ENCODE data around the gene IRF1.
"Not testable (repeated sequence)": the region's sequence is repeated elsewhere in the genome, so short reads cannot be mapped to it uniquely, and the experiment has no call there.

Gene IRF1

GRCh38 chr5:132490484-132491367, at the start of gene IRF1:
IRF1 (minus strand) TSS chr5:132490773; CDS start chr5:132489478, 1,295 bp downstream.
- DNase-seq, result peak; percentile 96

GRCh38 chr5:132540149-132540548, 49.6 kb upstream of the IRF1 start:
- no peak for DNase-seq

- DNase-seq, result no peak
Observed at GRCh38 chr5:132539716-132540115, 49.1 kb upstream of the IRF1 start.

- no peak for DNase-seq
Observed at GRCh38 chr5:132530946-132531345, 40.4 kb upstream of the IRF1 start.

- no peak for DNase-seq
Observed at GRCh38 chr5:132528866-132529634, 38.5 kb upstream of the IRF1 start.

GRCh38 chr5:132528021-132528420, 37.4 kb upstream of the IRF1 start:
- no peak for DNase-seq

GRCh38 chr5:132526974-132527564, 36.5 kb upstream of the IRF1 start:
- DNase-seq, result no peak

GRCh38 chr5:132526290-132526973, 35.9 kb upstream of the IRF1 start:
- peak; percentile 45 for DNase-seq

- DNase-seq, result no peak
Observed at GRCh38 chr5:132525299-132525724, 34.7 kb upstream of the IRF1 start.

- not testable (repeated sequence) for DNase-seq
Observed at GRCh38 chr5:132524877-132525276, 34.3 kb upstream of the IRF1 start.

- DNase-seq, result not testable (repeated sequence)
Observed at GRCh38 chr5:132522067-132522466, 31.5 kb upstream of the IRF1 start.

GRCh38 chr5:132513618-132514336, 23.2 kb upstream of the IRF1 start:
- DNase-seq, result not testable (repeated sequence)

GRCh38 chr5:132510076-132510475, 19.5 kb upstream of the IRF1 start:
- peak; percentile 95 for DNase-seq

- DNase-seq, result peak; percentile 96
Observed at GRCh38 chr5:132506094-132506692, 15.6 kb upstream of the IRF1 start.

- no peak for DNase-seq
Observed at GRCh38 chr5:132505641-132506040, 15.1 kb upstream of the IRF1 start.

- DNase-seq, result no peak
Observed at GRCh38 chr5:132504746-132505145, 14.2 kb upstream of the IRF1 start.

- no peak for DNase-seq
Observed at GRCh38 chr5:132503244-132503643, 12.7 kb upstream of the IRF1 start.

- DNase-seq, result no peak
Observed at GRCh38 chr5:132501961-132502931, 11.7 kb upstream of the IRF1 start.

GRCh38 chr5:132501629-132501956, 11.0 kb upstream of the IRF1 start:
- no peak for DNase-seq

- DNase-seq, result peak; percentile 49
Observed at GRCh38 chr5:132500931-132501628, 10.5 kb upstream of the IRF1 start.

Measured in HCEC 1CT (cell line).